Suppressor macrophage treated with lipopolysaccharide for 1 hour (primary cell): ENCODE measurements around the gene ELFN2.
"Not testable (repeated sequence)": the region's sequence is repeated elsewhere in the genome, so short reads cannot be mapped to it uniquely, and the experiment has no call there.

Source experiments
- DNase-seq, 3 donors: peaks; one replicate each; pipeline ENCODE4 v3.0.0-alpha.2; 2020 to 2022

The ELFN2 gene

GRCh38 chr22:37427135-37427710 is at the start of gene ELFN2:
Gene ELFN2, minus strand, starts transcription at chr22:37427479. Its CDS starts 51,945 bp downstream, at chr22:37375534.
- DNase-seq, result peak in 2 of 3 donors; percentile 30 to 52

- DNase-seq, result no peak
Measured at GRCh38 chr22:37476389-37477329, 49.4 kb upstream of the ELFN2 start.

- no peak for DNase-seq
Measured at GRCh38 chr22:37474447-37475090, 47.3 kb upstream of the ELFN2 start.

- DNase-seq, result no peak
Measured at GRCh38 chr22:37473437-37473946, 46.2 kb upstream of the ELFN2 start.

- DNase-seq, result peak; percentile 34 to 69 (median 48)
Measured at GRCh38 chr22:37472418-37473006, 45.2 kb upstream of the ELFN2 start.

GRCh38 chr22:37471727-37472417 is 44.6 kb upstream of the ELFN2 start:
- no peak for DNase-seq

GRCh38 chr22:37470087-37470445 is 42.8 kb upstream of the ELFN2 start:
- no peak for DNase-seq

GRCh38 chr22:37469416-37470086 is 42.3 kb upstream of the ELFN2 start:
- DNase-seq, result no peak

GRCh38 chr22:37468201-37468695 is 41.0 kb upstream of the ELFN2 start:
- DNase-seq, result not testable (repeated sequence)

- no peak for DNase-seq
Measured at GRCh38 chr22:37467391-37467955, 40.2 kb upstream of the ELFN2 start.

- no peak for DNase-seq
Measured at GRCh38 chr22:37464181-37464580, 36.9 kb upstream of the ELFN2 start.

- peak in 2 of 3 donors; percentile 24 to 63 for DNase-seq
Measured at GRCh38 chr22:37462983-37463382, 35.7 kb upstream of the ELFN2 start.

GRCh38 chr22:37462436-37462835 is 35.2 kb upstream of the ELFN2 start:
- no peak for DNase-seq

GRCh38 chr22:37461961-37462360 is 34.7 kb upstream of the ELFN2 start:
- DNase-seq, result no peak

GRCh38 chr22:37460684-37461083 is 33.4 kb upstream of the ELFN2 start:
- DNase-seq, result no peak

- DNase-seq, result no peak
Measured at GRCh38 chr22:37459206-37459605, 31.9 kb upstream of the ELFN2 start.

- peak; percentile 72 to 83 (median 79) for DNase-seq
Measured at GRCh38 chr22:37457093-37457893, 30.0 kb upstream of the ELFN2 start.

GRCh38 chr22:37456346-37456745 is 29.1 kb upstream of the ELFN2 start:
- DNase-seq, result no peak

- no peak for DNase-seq
Measured at GRCh38 chr22:37455896-37456295, 28.6 kb upstream of the ELFN2 start.
